HCT116 (cell line): ENCODE results near the gene SLBP. TPM values are rescaled to one million over a fixed set of nuclear protein-coding genes. Genes with fewer than 3 reads are reported as not detected.

Source experiments
- ATAC-seq: fragments of 200-7000 bp; cut with Tn5 transposase; 2 replicates; pipeline ENCODE4 v1.9.1; 2020; ENCODE audit warnings: mild to moderate bottlenecking, moderate library complexity
- BruUV-seq: library from RNA; stranded (reverse); fragments of 400-500 nt; replicated peaks from 2 replicates; lab custom pipeline; 2021; lab: Mats Ljungman, UMichigan
- CTCF ChIA-PET: fragments of 300-600 bp; sonication (Branson Sonifier 250); formaldehyde crosslinking; loops from one replicate; lab custom pipeline; 2021; ENCODE audit warnings: antibody characterized with exemption; lab: Charles Lee
- POLR2A ChIA-PET: fragments of 300-600, 350-600 bp; sonication (Branson Sonifier 250); formaldehyde crosslinking; loops from one replicate; lab custom pipeline; 2021; ENCODE audit warnings: antibody characterized with exemption; lab: Charles Lee
- RAD21 ChIA-PET, 2 experiments: fragments of 300-600 bp; sonication (Branson Sonifier 250); formaldehyde crosslinking; loops; one replicate each; lab custom pipeline; 2023; ENCODE audit warnings: low total read pairs in 2 of 2; ENCODE audit not compliant: uncharacterized antibody in 2 of 2, unreplicated experiment in 2 of 2, low non-redundant PET in 1 of 2; lab: Charles Lee
- DNase-seq: peaks from one replicate; pipeline ENCODE4 v3.0.0-alpha.2; 2010; ENCODE audit warnings: low read depth, low spot score
- H2AFZ ChIP-seq: fragments of 200-600 bp; shearing (Covaris generic), sonication (generic); 2 replicates; pipeline ENCODE4 v1.6.1; 2017; ENCODE audit warnings: low read depth, mixed run types, mixed read lengths, antibody characterized with exemption, low read length; ENCODE audit not compliant: poor library complexity, severe bottlenecking
- H3K27ac ChIP-seq: 2 replicates; pipeline ENCODE4 v1.5.1; 2012; ENCODE audit warnings: low read depth, low read length
- H3K27me3 ChIP-seq: fragments of 200-600 bp; sonication (generic); 2 replicates; pipeline ENCODE4 v1.6.1; 2016; ENCODE audit warnings: mixed run types, low read length, mixed read lengths; ENCODE audit not compliant: insufficient read depth
- H3K36me3 ChIP-seq, 2 experiments: fragments of 200-500 bp in 1 of 2; fragments of 200-600 bp in 1 of 2; sonication (Bioruptor generic) in 1 of 2; sonication (generic) in 1 of 2; 2 replicates each; pipeline versions ENCODE4 v1.5.1 to v1.6.1; 2014 to 2016; ENCODE audit warnings: low read length in 2 of 2, inconsistent platforms in 1 of 2, mixed read lengths in 1 of 2, mixed run types in 1 of 2; ENCODE audit not compliant: insufficient read depth in 2 of 2, control insufficient read depth in 1 of 2
- H3K4me1 ChIP-seq, 2 experiments: fragments of 200-600 bp in 1 of 2; sonication (generic) in 1 of 2; 2 replicates each; pipeline versions ENCODE4 v1.5.1 to v1.6.1; 2012 to 2017; ENCODE audit warnings: low read length in 2 of 2, inconsistent platforms in 1 of 2, mild to moderate bottlenecking in 1 of 2, mixed read lengths in 1 of 2, mixed run types in 1 of 2, moderate library complexity in 1 of 2; ENCODE audit not compliant: insufficient read depth in 2 of 2, control insufficient read depth in 1 of 2
- H3K4me2 ChIP-seq: fragments of 200-600 bp; sonication (generic); 2 replicates; pipeline ENCODE4 v1.6.1; 2017; ENCODE audit warnings: mixed run types, low read length, mixed read lengths
- H3K4me3 ChIP-seq, 2 experiments: fragments of 200-600 bp in 1 of 2; sonication (generic) in 1 of 2; replicated peaks in 1 of 2; 2 replicates each; pipeline ENCODE4 v1.5.1; 2011 to 2016; ENCODE audit warnings: low read length in 2 of 2, control low read depth in 1 of 2, low read depth in 1 of 2, mild to moderate bottlenecking in 1 of 2, mixed read lengths in 1 of 2, mixed run types in 1 of 2
- H3K79me2 ChIP-seq: fragments of 200-600 bp; sonication (generic); 2 replicates; pipeline ENCODE4 v1.6.1; 2017; ENCODE audit warnings: mild to moderate bottlenecking, mixed run types, low read length, moderate library complexity, mixed read lengths; ENCODE audit not compliant: insufficient read depth
- H3K9ac ChIP-seq: fragments of 200-600 bp; sonication (generic); 2 replicates; pipeline ENCODE4 v1.6.1; 2016; ENCODE audit warnings: low read length, mixed read lengths
- H3K9me2 ChIP-seq: fragments of 200-600 bp; sonication (generic), shearing (Covaris generic); 2 replicates; pipeline ENCODE4 v1.6.1; 2017; ENCODE audit warnings: mixed run types, mild to moderate bottlenecking, moderate library complexity; ENCODE audit not compliant: insufficient read depth
- H3K9me3 ChIP-seq, 2 experiments: fragments of 200-500 bp in 1 of 2; fragments of 200-600 bp in 1 of 2; sonication (Bioruptor generic) in 1 of 2; sonication (generic) in 1 of 2; 2 replicates each; pipeline ENCODE4 v1.6.1; 2014 to 2017; ENCODE audit warnings: low read length in 2 of 2, mixed read lengths in 2 of 2, inconsistent platforms in 1 of 2, low read depth in 1 of 2, mild to moderate bottlenecking in 1 of 2, mixed run types in 1 of 2, moderate library complexity in 1 of 2; ENCODE audit not compliant: control insufficient read depth in 1 of 2, insufficient read depth in 1 of 2
- H4K20me1 ChIP-seq: fragments of 200-600 bp; sonication (generic), shearing (Covaris generic); 2 replicates; pipeline ENCODE4 v1.6.1; 2017; ENCODE audit warnings: mixed run types, mild to moderate bottlenecking, moderate library complexity; ENCODE audit not compliant: insufficient read depth
- ATF3 ChIP-seq: IDR thresholded peaks from 2 replicates; pipeline ENCODE4 v1.6.1; 2012
- EGR1 ChIP-seq: IDR thresholded peaks from 2 replicates; pipeline ENCODE4 v1.6.1; 2012; ENCODE audit warnings: low read depth
- EZH2 ChIP-seq: fragments of 200-600 bp; sonication (generic); IDR thresholded peaks from 2 replicates; pipeline ENCODE4 v1.6.1; 2017; ENCODE audit warnings: antibody characterized with exemption, mixed run types
- EZH2phosphoT487 ChIP-seq: fragments of 200-600 bp; IDR thresholded peaks from 2 replicates; pipeline ENCODE4 v1.6.1; 2018; ENCODE audit warnings: antibody characterized with exemption, borderline replicate concordance
- FOSL1 ChIP-seq: IDR thresholded peaks from 2 replicates; pipeline ENCODE4 v1.6.1; 2012; ENCODE audit warnings: low read depth
- POLR2A ChIP-seq: IDR thresholded peaks from 2 replicates; pipeline ENCODE4 v1.7.0; 2011; ENCODE audit warnings: borderline replicate concordance; ENCODE audit not compliant: insufficient read depth, insufficient read length; ENCODE audit errors: extremely low read depth
- POLR2AphosphoS5 ChIP-seq: IDR thresholded peaks from 2 replicates; pipeline ENCODE4 v1.6.1; 2011; ENCODE audit warnings: mild to moderate bottlenecking, low read depth, low read length, moderate library complexity
- REST ChIP-seq: IDR thresholded peaks from 2 replicates; pipeline ENCODE4 v1.6.1; 2012; ENCODE audit warnings: low read depth
- SIN3A ChIP-seq: IDR thresholded peaks from 2 replicates; pipeline ENCODE4 v1.6.1; 2012; ENCODE audit warnings: low read depth
- SP1 ChIP-seq: IDR thresholded peaks from 2 replicates; pipeline ENCODE4 v1.6.1; 2012; ENCODE audit warnings: low read depth
- SRF ChIP-seq: IDR thresholded peaks from 2 replicates; pipeline ENCODE4 v1.6.1; 2012; ENCODE audit warnings: low read depth
- TCF7L2 ChIP-seq: IDR thresholded peaks from 2 replicates; pipeline ENCODE4 v1.7.0; 2011; ENCODE audit warnings: borderline replicate concordance, inconsistent platforms; ENCODE audit not compliant: insufficient read depth, insufficient read length; ENCODE audit errors: extremely low read depth
- ZFX ChIP-seq: fragments of 450-650 bp; IDR thresholded peaks from 2 replicates; pipeline ENCODE4 v1.6.1; 2017
- intact Hi-C: fragments of 100-400 bp; cut with micrococcal nuclease; formaldehyde crosslinking; loops from 2 replicates; pipeline ENCODE4 v1.10.0; 2022
- total RNA-seq: library from RNA; stranded (reverse); gene quantifications from one replicate; pipeline ENCODE4 v1.2.1, GENCODE V29; 2021; ENCODE audit not compliant: unreplicated experiment

Gene SLBP
- total RNA-seq, 1 experiment from 2014 or later, result 101 TPM

- Histone ChIP-seq H3K79me2 (no peaks in the 10 kb centered on the region), H2AFZ (no peak overlapping the region), H3K36me3 (no peaks in the 10 kb centered on the region), H3K27ac (no peak overlapping the region), H3K27me3 (no peaks in the 10 kb centered on the region), H3K4me2 (no peak overlapping the region), H3K4me1 (peaks cover 0 to 11% of the 10 kb centered on the region in 2 experiments; a peak in 1 of 4 replicates), H3K4me3 (no peak overlapping the region), H3K9me2 (no peaks in the 10 kb centered on the region), H4K20me1 (no peaks in the 10 kb centered on the region), H3K9ac (no peak overlapping the region), H3K9me3 (no peaks in the 10 kb centered on the region)
- ChIA-PET POLR2A (no interaction called here), RAD21 (no interaction called here), CTCF (interaction anchor here (1.0 to 1.4 kb wide), 3 partner anchors 8 to 53 kb away, joined by 3 to 4 read pairs (median 3); no protein-coding TSS in a partner anchor)
- ATAC-seq (no peak), DNase-seq (no peak)
- BruUV-seq, result no TSS peak
- intact Hi-C loops, result no loop called here
- TF ChIP-seq EZH2 (no peak), POLR2A (no peak), REST (no peak), ATF3 (no peak), FOSL1 (no peak), EZH2phosphoT487 (no peak), SP1 (no peak), SRF (no peak), TCF7L2 (no peak), EGR1 (no peak), ZFX (no peak), SIN3A (no peak), POLR2AphosphoS5 (no peak)
Observed at GRCh38 chr4:1755297-1755696, 43.2 kb upstream of the SLBP start.
